GM10847 (cell line): Measurements from ENCODE around the gene TNFRSF13B.

Source experiments
- POLR2A ChIP-seq: IDR thresholded peaks from 2 replicates; pipeline ENCODE4 v1.6.1; 2011; ENCODE audit not compliant: insufficient read length; ENCODE audit errors: extremely low read depth

Gene TNFRSF13B

DNA sequence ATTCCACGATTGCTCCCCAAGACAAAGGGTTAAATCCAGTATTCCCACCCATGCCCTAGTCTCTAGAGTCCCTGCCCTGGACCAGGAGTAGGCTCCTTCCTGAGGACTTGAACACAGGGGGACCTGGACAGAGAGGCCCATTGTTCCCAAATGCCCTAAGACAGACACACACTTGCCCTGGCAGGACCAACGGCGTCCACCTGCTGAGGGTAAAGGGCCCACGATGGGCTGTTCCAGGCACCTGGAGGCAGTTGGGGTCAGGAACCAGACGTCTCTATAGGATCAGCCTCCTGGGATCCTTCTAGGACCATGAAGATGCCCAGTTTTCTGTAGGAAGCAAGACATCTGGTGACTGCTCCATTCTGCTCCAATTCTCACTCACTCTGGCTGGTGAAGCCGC is 39.3 kb downstream of the TNFRSF13B start:
- no peak for TF ChIP-seq POLR2A

- no peak for TF ChIP-seq POLR2A
These were observed 39.8 kb downstream of the TNFRSF13B start for GRCh38 chr17:16932156-16932555.

GRCh38 chr17:16931318-16932060 is 40.4 kb downstream of the TNFRSF13B start:
- TF ChIP-seq POLR2A, result no peak

DNA sequence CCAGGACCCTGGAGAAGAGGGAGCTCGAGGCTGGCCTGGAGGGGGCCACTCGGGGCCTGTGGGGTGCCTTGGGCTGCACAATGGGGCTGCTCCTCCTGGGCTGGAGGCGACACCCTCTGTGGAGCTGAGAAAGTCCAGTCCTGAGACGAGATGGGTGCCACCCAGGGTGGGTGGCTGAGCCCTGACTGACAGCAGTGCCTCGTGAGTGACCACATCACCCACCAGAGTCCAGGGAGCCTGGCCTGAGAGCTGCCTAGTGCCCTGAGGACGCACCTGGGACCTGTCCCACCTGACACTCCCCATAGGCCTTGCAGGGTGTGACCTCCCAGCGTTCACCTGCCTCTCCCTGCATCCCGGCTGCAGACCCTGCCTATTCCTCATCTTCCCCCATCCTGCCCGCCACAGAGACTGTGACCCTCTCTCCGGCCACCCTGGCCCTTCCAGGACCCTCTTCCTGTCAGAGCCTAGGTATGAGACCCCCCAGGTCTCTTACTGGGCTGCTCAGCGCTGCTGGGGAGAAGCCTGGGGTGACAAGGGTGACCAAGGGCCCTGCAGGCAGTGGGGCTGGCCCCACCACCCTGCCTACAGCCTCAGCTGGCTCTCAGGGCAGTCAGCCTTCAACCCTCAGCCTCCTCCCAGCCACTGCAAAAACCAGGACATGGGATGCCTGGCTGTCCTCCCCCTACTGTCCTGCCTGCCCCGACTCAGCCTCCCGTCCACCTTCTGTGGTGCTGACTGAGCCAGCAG is 41.2 kb downstream of the TNFRSF13B start:
- TF ChIP-seq POLR2A, result no peak

DNA sequence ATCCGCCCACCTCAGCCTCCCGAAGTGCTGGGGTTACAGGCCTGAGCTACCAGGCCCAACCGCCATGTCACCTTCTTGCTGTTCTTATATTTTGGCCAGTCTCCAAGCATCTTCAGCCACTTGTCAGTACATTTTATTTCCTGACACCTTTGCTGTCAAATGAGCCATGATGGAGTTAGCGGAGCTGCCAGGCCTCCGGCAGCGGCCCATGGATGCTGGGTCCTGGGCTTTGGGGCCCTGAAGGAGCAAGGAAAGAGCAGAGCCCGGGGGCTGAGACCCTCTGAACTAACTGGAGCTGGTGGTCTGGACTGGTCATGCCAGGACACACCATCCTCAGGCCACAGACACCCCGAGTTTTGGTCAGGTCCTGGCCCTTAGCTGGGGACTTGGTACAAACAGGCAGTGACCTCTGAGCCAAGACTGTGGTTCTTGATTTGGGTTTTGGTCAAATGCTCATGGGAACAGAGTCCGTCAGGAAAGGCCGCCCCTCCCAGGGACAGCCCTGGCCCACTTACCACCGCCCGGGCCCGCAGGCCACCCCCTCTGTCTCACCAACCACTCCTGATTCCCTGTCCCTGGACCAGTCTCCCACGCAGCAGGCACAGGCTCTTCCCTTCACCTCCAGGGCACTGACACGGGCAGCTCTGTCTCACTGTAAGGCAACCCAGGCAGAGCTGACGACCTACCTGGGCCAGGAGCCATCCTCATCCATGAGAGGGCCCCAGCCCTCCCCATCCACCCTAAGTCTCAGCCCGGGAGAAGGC is 42.0 kb downstream of the TNFRSF13B start:
- no peak for TF ChIP-seq POLR2A

DNA sequence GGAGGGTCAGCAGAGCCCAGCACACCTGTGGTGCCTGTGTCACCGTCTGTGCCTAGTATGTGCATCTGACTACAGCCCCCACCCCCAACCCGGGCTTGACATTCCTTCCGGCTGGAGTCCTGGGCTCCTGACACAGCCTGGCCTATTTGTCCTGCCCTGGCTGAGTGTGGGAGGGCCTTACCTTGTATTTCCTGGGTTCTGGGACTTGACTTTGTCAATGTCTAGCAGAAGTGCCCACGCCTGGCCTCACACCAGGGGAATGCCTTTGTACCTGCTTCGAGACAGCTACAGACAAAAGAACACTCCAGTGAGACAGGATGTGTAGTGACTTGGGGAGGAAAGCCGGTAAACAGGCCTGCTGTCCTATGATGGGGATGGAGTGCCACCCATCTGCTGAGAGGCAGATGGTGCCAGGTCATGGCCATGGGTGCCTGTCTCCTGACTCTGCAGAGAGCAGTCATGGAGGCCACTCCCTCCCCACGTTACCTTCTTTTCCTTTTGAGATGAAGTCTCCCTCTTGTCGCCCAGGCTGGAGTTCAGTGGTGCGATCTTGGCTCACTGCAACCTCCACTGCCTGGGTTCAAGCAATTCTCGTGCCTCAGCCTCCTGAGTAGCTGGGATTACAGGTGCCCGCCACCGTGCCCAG is 42.8 kb downstream of the TNFRSF13B start:
- TF ChIP-seq POLR2A, result no peak

GRCh38 chr17:16928406-16929034 is 43.4 kb downstream of the TNFRSF13B start:
- TF ChIP-seq POLR2A, result no peak

DNA sequence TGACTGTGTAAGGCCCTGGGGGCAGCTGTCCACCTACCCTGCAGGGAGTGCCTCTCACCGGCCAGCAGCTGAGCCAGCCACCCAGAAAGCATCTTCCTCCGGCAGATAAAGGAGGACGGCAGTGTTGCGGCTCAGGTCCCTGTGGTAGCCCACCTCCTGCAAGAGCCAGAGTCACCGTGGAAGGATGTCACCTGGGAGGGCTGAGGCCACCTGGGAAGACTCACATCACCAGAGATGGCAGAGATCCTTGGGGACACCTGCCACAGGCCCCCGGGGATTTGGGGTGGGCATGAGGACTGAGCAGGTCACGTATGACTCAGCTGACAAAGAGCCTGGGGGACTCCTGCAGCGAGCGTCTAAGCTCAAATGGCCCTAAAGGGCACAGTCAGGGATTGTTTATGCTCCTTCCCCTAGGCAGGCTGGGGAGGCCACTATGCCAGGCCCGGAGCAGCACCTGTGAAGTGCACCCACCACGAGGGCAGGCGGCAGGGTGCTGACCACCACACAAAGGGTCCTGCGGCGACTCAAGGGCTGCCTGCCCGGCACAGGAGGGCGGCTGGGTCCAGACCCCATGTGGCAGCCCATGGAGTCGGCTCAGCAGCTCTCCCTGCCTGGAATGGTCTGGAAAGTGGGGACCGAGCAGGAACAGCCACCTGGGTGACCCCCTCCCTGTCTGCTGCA is 44.1 kb downstream of the TNFRSF13B start:
- TF ChIP-seq POLR2A, result no peak

DNA sequence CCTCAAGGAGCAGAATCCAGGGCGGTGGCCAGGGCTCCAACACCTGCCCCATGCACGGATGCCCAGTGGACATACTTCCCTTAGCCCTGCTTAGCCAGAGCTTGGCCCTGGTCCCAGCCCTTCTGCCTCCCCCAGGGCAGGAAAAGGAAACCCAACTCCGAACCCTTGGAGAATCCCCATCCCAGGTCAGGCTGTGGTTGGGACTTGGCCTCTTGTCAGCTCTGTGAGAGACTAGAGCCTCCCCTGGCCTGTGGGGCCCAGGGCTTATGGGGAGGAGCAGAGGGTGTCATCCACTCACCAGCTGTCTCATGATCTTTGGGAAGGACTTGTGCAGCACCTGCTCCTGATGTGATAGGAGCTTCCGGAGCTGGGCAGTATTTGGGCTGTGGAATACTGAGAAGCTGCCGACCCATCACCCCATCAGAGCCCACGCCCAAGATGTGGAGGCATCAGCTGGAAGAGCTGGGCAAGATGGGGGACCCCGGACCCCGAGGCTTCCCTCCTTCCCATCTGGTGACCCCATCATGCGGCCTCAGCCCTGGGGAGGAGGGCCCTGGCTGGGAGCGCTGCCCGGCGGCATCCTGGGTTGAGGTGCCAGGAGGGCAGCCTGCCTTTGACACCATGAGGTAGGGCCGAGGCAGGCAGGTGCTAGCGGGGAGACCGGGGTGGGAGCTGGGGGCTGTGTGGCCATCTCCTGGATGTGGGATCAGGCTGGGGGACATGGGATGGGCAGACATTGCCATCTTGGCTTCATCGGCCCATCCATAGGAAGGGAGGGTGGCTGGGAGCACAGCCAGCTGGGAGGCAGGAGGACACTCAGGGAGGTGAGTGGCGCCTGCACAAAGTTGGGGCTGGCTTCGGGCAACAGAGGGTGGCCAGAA is 45.1 kb downstream of the TNFRSF13B start:
- TF ChIP-seq POLR2A, result no peak

- TF ChIP-seq POLR2A, result no peak
These were observed 45.8 kb downstream of the TNFRSF13B start for GRCh38 chr17:16926061-16926511.

- TF ChIP-seq POLR2A, result no peak
These were observed 46.4 kb downstream of the TNFRSF13B start for GRCh38 chr17:16925461-16926060.

GRCh38 chr17:16924696-16925440 is 47.0 kb downstream of the TNFRSF13B start:
- TF ChIP-seq POLR2A, result no peak

DNA sequence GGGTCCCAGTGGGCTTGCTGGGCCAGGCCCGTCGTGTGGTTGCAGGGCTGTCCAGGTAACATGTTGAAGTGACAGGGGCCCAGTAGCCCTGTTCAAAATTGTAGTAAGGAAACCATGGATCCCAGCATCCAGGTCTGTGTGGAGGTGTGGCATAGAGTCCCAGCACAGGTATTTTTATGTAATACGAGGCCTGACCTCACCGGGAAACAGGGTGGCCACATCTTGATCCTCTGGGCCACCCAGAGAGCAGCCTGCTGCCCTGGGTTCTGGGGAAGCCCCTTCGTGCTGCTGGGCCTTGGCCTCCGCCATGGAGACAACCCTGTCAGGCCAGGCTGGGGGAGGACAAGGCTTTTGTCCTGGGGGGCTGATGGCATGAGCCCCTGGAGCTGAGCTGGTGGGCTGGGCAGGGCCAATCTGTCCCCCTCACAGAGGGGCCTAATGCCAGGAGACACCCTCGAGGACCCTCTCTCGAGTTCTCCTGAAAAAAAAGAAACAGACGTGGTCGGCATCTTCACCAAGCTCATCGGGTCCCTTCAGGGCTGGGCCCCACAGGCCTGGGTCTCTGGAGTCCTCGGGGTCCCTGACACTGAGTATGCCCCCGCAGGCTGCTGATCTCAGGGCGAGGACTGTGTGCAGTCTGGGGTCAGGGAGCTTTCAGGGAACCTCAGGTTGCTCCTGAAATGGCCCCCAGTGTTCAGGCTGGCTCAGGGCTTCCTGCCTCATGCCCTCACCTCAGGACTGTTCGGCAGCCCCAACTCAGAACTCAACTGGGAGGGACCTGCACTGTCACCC is 47.8 kb downstream of the TNFRSF13B start:
- TF ChIP-seq POLR2A, result no peak
